Upper lobe of right lung (tissue), 1 donor: Measurements from ENCODE around the gene PDCD7. TPM values are rescaled to one million over a fixed set of nuclear protein-coding genes. Genes with fewer than 3 reads are reported as not detected.
"Not testable (repeated sequence)": the region's sequence is repeated elsewhere in the genome, so short reads cannot be mapped to it uniquely, and the experiment has no call there.

Experiments used
- ATAC-seq: fragments of 200-7000 bp; cut with Tn5 transposase; one replicate; pipeline ENCODE4 v1.9.1; 2020; ENCODE audit warnings: mild to moderate bottlenecking, moderate library complexity
- DNase-seq: peaks from one replicate; pipeline ENCODE4 v3.0.0-alpha.2; 2020
- H3K27ac ChIP-seq: fragments of 200-600 bp; one replicate; pipeline ENCODE4 v1.8.0; 2022
- H3K27me3 ChIP-seq: fragments of 200-600 bp; one replicate; pipeline ENCODE4 v1.8.0; 2022; ENCODE audit warnings: mild to moderate bottlenecking
- H3K36me3 ChIP-seq: fragments of 200-600 bp; one replicate; pipeline ENCODE4 v1.8.0; 2022
- H3K4me1 ChIP-seq: fragments of 200-600 bp; one replicate; pipeline ENCODE4 v1.8.0; 2022
- H3K4me3 ChIP-seq: fragments of 200-600 bp; one replicate; pipeline ENCODE4 v1.8.0; 2022; ENCODE audit warnings: mild to moderate bottlenecking
- H3K9me3 ChIP-seq: fragments of 200-600 bp; one replicate; pipeline ENCODE4 v1.8.0; 2022
- intact Hi-C: fragments of 100-400 bp; cut with DNase I; formaldehyde crosslinking; loops from one replicate; pipeline ENCODE4 v1.11.0; 2022
- total RNA-seq: library from RNA; stranded (reverse); fragmentation: NEBNext Ultra II Directional; extraction: Animal tissue kit (Norgen Biotek cat#: 25700); gene quantifications from one replicate; pipeline ENCODE4 v1.2.1, GENCODE V29; 2021
- TF ChIP-seq, protein P1 (sequence below): fragments of 200-600 bp; IDR thresholded peaks from one replicate; pipeline ENCODE4 v1.8.0; 2022; ENCODE audit warnings: antibody characterized with exemption
- donor health status: DM: no; HTN: yes; CAD: no; lungs with severe emphysema.

Gene PDCD7
- total RNA-seq, 1 donor from 2014 or later, result 29.4 TPM

DNA sequence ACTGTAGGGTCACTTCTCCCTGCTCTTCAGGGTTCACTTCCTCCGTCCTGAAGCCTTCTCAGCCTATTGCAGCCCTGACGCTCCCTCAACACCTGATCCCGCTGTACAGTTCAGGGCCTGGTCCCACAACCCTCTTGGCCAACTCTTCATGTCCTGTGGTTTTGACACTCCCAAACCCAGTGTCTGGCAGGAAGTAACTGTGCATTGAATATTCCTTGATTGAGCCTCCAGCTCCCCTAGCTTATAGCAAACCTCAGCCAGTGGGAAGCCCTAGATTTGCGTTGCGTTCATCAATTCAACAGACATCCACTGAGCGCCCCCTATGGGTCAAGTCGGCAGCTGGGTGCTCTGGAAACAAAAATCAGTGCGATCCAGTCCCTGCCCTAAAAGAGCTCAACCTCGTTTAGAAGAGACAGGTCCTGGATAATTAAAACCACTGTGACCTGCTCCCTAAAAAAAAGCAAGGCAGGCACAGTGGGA is 32.2 kb downstream of the PDCD7 start:
- intact Hi-C loops, result no loop called here
- Histone ChIP-seq H3K27ac (no peak overlapping the region), H3K4me1 (no peaks in the 10 kb centered on the region)

DNA sequence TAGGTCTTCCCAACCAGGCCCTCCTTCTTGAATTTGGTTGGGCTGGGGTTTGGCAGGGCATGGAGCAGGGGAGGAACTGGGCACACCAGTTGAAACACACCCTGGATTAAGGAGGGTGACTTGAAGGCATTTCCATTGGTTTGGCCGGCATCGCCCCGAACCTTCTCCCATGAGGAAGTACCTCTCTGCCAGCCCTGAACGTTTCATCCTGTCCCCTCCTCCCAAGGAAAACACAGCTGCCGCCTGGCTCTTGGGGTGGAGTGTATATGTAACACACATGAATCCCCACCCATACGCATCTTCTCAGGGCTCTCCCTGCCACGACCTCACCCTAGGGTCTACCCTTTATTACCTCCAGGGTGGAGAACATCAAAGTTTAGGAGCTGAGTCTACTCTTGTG is 33.2 kb downstream of the PDCD7 start:
- no peaks in the 10 kb centered on the region for H3K9me3 ChIP-seq
- TF ChIP-seq, protein P1, sequence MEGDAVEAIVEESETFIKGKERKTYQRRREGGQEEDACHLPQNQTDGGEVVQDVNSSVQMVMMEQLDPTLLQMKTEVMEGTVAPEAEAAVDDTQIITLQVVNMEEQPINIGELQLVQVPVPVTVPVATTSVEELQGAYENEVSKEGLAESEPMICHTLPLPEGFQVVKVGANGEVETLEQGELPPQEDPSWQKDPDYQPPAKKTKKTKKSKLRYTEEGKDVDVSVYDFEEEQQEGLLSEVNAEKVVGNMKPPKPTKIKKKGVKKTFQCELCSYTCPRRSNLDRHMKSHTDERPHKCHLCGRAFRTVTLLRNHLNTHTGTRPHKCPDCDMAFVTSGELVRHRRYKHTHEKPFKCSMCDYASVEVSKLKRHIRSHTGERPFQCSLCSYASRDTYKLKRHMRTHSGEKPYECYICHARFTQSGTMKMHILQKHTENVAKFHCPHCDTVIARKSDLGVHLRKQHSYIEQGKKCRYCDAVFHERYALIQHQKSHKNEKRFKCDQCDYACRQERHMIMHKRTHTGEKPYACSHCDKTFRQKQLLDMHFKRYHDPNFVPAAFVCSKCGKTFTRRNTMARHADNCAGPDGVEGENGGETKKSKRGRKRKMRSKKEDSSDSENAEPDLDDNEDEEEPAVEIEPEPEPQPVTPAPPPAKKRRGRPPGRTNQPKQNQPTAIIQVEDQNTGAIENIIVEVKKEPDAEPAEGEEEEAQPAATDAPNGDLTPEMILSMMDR, result no peak
- H3K4me1 ChIP-seq, result no peaks in the 10 kb centered on the region
- H3K4me3 ChIP-seq, result no peak overlapping the region
- peaks cover 42% of the 10 kb centered on the region for H3K36me3 ChIP-seq
- H3K27ac ChIP-seq, result no peak overlapping the region
- no peak for ATAC-seq
- no peaks in the 10 kb centered on the region for H3K27me3 ChIP-seq
- no peak for DNase-seq
- intact Hi-C loops, result no loop called here

More for the DNA sequence above, 32.2 kb downstream of the PDCD7 start:
- H3K4me3 ChIP-seq, result no peak overlapping the region
- no peaks in the 10 kb centered on the region for H3K9me3 ChIP-seq
- TF ChIP-seq, protein P1, result peak; percentile 78
- H3K27me3 ChIP-seq, result no peaks in the 10 kb centered on the region
- DNase-seq (peak; percentile 83), ATAC-seq (peak; percentile 87)
- H3K36me3 ChIP-seq, result peaks cover 50% of the 10 kb centered on the region

DNA sequence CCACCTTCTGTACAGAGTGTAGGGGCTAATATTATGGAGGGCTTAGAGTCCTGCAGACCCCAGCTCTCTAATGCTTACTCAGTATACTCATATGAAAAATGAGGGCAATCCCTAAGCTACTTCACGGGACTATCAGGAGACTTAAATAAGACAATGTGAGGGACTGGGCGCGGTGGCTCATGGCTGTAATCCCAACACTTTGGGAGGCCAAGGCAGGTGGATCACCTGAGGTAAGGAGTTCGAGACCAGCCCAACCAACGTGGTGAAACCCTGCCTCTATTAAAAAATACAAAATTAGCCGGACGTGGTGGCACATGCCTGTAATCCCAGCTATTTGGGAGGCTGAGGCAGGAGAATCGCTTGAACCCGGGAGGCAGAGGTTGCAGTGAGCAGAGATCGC is 33.8 kb downstream of the PDCD7 start:
- H3K27me3 ChIP-seq, DNase-seq, H3K9me3 ChIP-seq, intact Hi-C loops, ATAC-seq, H3K27ac ChIP-seq, H3K4me1 ChIP-seq, H3K4me3 ChIP-seq: not testable (repeated sequence)
- H3K36me3 ChIP-seq, result peaks cover 37% of the 10 kb centered on the region

DNA sequence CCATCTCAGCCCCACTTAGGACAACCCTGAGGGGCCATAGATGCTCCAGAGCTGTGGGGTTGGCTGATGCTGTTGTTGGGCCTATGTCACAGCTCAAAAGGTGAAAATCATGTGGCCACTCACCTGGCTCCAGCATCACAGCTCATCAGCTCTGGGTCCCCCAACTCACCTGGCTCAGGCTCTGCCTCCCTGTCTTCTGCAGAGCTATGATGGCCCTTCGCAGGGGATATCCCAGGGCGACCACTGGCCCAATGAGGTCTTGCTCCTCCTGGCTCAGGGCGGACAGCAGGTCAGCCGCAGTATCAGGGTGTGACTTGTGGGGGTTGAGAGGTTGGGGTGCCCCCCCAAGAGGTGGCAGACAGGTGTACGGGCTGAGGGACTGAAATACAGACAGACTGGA is 34.3 kb downstream of the PDCD7 start:
- Histone ChIP-seq H3K4me3 (no peak overlapping the region), H3K27me3 (no peaks in the 10 kb centered on the region), H3K4me1 (no peaks in the 10 kb centered on the region), H3K27ac (no peak overlapping the region), H3K36me3 (peaks cover 37% of the 10 kb centered on the region), H3K9me3 (no peaks in the 10 kb centered on the region)
- intact Hi-C loops, result no loop called here
- ATAC-seq (no peak), DNase-seq (no peak)
- TF ChIP-seq, protein P1, result no peak

DNA sequence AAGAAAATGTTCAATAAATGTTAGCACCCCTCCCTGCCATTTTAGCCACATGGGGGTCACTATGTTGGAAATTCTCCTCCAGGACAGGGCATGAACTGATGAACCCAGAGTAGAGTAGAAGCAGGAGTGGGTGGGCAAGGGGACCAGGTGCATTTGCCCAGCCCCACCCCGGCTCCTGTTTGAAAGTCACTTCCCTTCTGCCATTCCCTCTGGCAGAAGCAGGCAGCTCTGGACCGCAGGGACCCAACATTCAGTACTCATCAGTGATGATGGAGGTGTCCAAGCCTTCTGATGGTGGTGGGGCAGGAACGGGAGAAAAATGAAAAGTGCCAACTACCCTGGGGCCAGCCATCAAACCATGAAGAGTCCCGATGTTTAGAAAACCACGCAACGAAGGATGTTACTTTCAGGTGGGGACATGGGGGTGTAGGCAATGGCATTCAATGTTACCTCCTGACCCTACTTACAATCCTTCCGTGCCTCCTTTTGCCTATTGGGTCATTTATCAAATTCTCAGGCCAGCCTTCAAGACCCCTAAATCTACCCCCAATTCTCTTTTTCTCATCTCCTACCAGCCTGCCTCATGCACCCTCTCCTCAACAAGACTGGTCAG is 35.9 kb downstream of the PDCD7 start:
- intact Hi-C loops, result no loop called here
- H3K27ac ChIP-seq, result no peak overlapping the region
- no peak overlapping the region for H3K4me3 ChIP-seq
- DNase-seq (no peak), ATAC-seq (no peak)
- H3K9me3 ChIP-seq, result no peaks in the 10 kb centered on the region
- peaks cover 37% of the 10 kb centered on the region for H3K36me3 ChIP-seq
- no peaks in the 10 kb centered on the region for H3K4me1 ChIP-seq
- TF ChIP-seq, protein P1, result no peak
- no peaks in the 10 kb centered on the region for H3K27me3 ChIP-seq

DNA sequence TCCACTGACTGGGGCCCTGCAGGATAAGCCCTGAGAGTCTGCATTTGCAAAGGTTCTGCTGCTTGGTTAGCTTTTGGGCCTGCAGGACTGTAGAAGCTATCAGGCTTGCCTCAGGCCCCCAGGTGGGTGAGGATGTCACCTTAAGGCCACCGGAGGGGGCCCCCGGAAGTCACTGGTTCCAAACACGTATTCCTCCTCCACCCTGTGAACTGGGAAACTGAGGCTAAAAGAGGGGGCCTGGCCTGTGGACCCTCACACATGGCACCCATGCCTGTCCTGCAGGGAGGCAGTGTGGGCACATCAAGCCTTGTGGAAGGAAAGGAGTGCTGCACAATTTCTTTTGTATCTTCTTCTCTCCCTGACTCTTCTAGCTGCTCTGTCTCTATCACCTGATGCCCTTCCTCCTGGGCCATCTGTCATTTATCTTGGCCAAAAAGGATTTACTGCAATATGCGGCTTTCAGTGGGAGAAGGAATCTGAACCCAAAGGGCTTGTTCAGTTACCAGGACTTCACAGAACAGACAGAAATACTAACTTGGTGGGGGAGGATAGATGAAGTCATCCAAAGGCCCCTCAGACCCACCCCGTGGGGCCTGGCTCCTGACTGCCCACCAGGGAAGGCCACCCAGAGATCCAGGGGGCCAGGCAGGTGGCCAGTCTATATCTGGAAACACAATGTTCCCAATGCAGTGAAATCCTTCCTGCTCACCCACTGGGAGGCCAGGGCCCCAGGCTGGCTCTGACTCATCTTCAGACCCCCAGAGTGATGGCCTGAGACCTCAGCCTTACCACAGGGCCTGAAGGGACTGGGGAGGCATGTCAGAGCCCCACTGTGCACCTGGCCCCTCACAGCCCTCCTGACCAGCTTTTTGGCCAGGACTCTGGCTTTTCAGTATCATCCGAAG is 36.9 kb downstream of the PDCD7 start:
- intact Hi-C loops, result no loop called here
- no peaks in the 10 kb centered on the region for H3K4me1 ChIP-seq
- no peak overlapping the region for H3K27ac ChIP-seq

More for the DNA sequence above, 36.9 kb downstream of the PDCD7 start:
- Histone ChIP-seq H3K4me3 (no peak overlapping the region), H3K36me3 (peaks cover 37% of the 10 kb centered on the region), H3K27me3 (no peaks in the 10 kb centered on the region), H3K9me3 (no peaks in the 10 kb centered on the region)
- ATAC-seq, result no peak
- DNase-seq, result no peak
- TF ChIP-seq, protein P1, result no peak
